Measurements from ENCODE around the gene SNN. TPM values are rescaled to one million over a fixed set of nuclear protein-coding genes. Genes with fewer than 3 reads are reported as not detected.

Gene SNN
- total RNA-seq, 1 donor from 2014 or later, result 32.1 TPM

DNA sequence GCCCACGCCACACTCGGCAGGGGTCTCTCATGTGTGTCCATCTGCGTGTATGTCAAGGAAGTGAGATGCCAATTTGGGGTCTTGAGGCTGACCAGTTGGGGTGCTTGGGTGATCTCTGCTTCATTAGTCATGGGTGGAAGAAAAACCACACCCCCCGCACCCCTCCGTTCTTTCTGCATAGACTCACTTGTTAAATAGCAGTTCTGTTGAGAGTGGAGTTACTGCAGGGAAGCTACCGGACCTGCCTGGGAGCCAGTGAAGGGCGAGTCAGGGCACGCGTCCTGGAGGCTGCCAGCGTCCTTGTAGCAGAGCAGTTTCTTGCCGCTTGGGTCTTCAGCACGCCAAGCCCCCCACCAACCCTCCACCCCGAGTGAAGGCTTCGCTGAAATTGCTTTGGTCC lies 8.5 kb downstream of the SNN start:
- ChIA-PET CTCF (no interaction called here), POLR2A (interaction anchor here (0.6 to 0.8 kb wide), 3 partner anchors 21 to 167 kb away, joined by 3 to 4 read pairs (median 3); no protein-coding TSS in a partner anchor)
- TF ChIP-seq, protein P1, sequence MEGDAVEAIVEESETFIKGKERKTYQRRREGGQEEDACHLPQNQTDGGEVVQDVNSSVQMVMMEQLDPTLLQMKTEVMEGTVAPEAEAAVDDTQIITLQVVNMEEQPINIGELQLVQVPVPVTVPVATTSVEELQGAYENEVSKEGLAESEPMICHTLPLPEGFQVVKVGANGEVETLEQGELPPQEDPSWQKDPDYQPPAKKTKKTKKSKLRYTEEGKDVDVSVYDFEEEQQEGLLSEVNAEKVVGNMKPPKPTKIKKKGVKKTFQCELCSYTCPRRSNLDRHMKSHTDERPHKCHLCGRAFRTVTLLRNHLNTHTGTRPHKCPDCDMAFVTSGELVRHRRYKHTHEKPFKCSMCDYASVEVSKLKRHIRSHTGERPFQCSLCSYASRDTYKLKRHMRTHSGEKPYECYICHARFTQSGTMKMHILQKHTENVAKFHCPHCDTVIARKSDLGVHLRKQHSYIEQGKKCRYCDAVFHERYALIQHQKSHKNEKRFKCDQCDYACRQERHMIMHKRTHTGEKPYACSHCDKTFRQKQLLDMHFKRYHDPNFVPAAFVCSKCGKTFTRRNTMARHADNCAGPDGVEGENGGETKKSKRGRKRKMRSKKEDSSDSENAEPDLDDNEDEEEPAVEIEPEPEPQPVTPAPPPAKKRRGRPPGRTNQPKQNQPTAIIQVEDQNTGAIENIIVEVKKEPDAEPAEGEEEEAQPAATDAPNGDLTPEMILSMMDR (IDR thresholded peaks at IDR 0.05), result no peak
- Mint-ChIP-seq H3K27ac (peak overlapping the region; percentile 83), H3K4me3 (peak overlapping the region; percentile 38), H3K9me3 (no peaks in the 10 kb centered on the region), H3K36me3 (ENCODE audit: low read depth) (peaks cover 69% of the 10 kb centered on the region), H3K4me1 (peaks cover 98% of the 10 kb centered on the region), H3K27me3 (no peaks in the 10 kb centered on the region)
- ATAC-seq (ENCODE audit: low read depth), result no peak
- DNase-seq, result no peak
- intact Hi-C loops (cut with micrococcal nuclease), result loop anchor here (10.0 kb wide), 1 partner anchor 802 kb away; the partner anchor contains the start of gene CIITA

DNA sequence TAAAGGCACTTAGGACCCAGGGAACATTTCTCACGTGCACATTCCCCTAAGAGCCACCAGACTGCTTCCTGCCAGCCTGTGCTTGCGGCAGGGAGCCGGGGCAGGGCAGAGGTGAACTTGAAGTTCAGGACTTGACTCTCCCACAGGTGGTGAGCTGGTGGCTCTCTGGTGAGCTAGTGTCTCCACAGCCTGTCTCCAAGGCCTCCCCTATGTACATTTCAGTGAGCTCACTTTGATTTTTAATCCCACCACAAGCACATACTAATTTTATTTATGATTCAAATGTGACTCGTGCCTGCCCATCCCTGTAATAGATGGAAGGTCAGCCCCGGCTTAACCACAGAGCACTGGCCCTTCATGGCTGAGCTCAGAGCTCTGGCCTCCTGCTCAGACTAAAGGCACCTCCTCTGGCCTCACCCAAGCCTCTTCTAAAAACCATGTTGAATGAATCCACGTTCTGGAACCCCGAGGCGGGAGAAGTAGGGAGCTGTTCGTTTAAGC lies 9.2 kb downstream of the SNN start:
- H3K4me1 Mint-ChIP-seq, result peaks cover 98% of the 10 kb centered on the region
- peaks cover 70% of the 10 kb centered on the region for H3K36me3 Mint-ChIP-seq (ENCODE audit: low read depth)
- DNase-seq (no peak), ATAC-seq (ENCODE audit: low read depth) (no peak)
- no peaks in the 10 kb centered on the region for H3K27me3 Mint-ChIP-seq
- TF ChIP-seq, protein P1 (IDR thresholded peaks at IDR 0.05), result no peak
- H3K27ac Mint-ChIP-seq, result peak overlapping the region; percentile 83
- intact Hi-C loops (cut with micrococcal nuclease), result loop anchor here (10.0 kb wide), 1 partner anchor 803 kb away; the partner anchor contains the start of gene CIITA
- ChIA-PET CTCF (interaction anchor here (1.1 kb wide), 1 partner anchor 120 kb away, joined by 4 read pairs; the partner anchor contains the start of gene ZC3H7A), POLR2A (interaction anchor here (0.7 to 1.4 kb wide), 3 partner anchors 12 to 20 kb away, joined by 3 to 6 read pairs (median 4); no protein-coding TSS in a partner anchor)
- no peaks in the 10 kb centered on the region for H3K9me3 Mint-ChIP-seq
- H3K4me3 Mint-ChIP-seq, result peak overlapping the region; percentile 41

DNA sequence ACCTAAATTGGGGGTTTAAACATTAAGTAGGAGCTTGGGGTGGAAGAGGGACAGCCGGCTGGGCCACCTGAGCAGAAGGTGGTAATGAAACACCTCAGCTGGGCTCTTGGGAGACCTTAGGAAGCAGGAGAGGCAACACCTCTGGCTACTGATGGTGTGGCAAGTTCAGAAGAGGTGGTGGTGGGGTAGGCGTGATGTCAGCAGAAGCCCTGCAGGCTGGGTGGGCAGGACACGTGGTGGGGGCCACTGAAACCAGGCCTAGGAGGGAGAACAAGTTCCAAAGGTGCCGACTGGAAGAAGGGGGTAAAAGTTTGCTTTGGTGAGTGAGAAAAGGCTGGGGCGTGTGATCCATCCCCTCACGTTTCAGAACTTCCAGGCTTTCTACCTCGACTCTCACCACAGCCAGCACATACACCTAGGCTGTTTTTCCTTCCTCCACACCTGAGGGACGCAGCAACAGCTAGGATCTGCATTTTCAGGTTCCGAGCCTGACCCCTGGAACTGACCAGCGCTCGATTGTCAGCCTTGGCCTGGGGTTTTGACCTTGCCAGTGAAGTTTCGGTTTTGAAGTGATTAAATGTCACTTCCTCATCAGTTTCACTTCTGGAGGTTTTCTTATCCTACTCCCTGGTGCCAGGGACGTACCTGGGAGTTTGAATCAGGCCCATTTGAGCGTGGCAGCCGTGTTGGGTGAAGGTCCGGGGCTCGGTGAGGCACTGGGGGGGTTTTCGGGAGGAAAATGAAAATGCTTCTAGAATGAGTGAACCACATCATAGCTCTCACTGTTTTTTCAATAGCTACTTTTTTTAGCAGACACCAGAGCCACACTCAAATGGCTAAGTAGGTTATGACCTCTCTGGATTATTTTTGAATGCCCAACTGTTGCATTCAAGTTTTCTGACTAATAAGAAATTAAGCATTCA lies 10.0 kb downstream of the SNN start:
- peak overlapping the region; percentile 69 for H3K4me3 Mint-ChIP-seq

DNA sequence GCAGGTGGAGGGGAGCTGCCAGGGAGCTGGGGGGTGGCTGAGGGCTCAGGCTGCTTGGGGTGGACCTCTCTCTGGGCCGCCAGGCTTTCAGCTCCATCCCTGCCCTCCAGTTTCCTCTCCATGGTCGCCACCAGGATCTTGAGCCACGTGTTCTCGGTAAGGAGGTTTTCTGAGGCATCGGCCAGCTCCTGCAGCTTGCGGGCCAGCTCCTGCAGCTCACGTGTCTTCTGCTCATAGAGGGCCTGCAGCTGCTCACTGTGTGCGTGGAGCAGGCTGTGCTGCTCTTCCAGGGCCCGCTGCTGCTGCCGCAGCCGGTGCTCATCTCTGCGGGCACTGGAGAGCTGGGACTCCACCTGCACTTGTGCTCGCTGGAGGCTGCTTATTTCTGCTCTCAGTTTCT lies 11.0 kb downstream of the SNN start:
- Mint-ChIP-seq H3K36me3 (ENCODE audit: low read depth) (peaks cover 81% of the 10 kb centered on the region), H3K27ac (peak overlapping the region; percentile 88)
- DNase-seq, result peak; percentile 13

More for the DNA sequence above, 10.0 kb downstream of the SNN start:
- Mint-ChIP-seq H3K27me3 (no peaks in the 10 kb centered on the region), H3K4me1 (peaks cover 98% of the 10 kb centered on the region), H3K36me3 (ENCODE audit: low read depth) (peaks cover 74% of the 10 kb centered on the region), H3K9me3 (no peaks in the 10 kb centered on the region), H3K27ac (peak overlapping the region; percentile 83)
- ChIA-PET CTCF (interaction anchor here (1.1 to 1.8 kb wide), 2 partner anchors 36 to 119 kb away, joined by 4 to 6 read pairs; partner anchors contain the start of gene ZC3H7A), POLR2A (interaction anchor here (0.6 to 3.3 kb wide), 6 partner anchors 9 to 1376 kb away, joined by 3 to 19 read pairs (median 6); partner anchors contain the start of genes SNN and TXNDC11)
- TF ChIP-seq, protein P1 (IDR thresholded peaks at IDR 0.05), result no peak
- ATAC-seq (ENCODE audit: low read depth) (no peak), DNase-seq (no peak)
- intact Hi-C loops (cut with micrococcal nuclease), result loop anchor here (1.0 to 10.0 kb wide), 2 partner anchors 9 to 803 kb away; partner anchors contain the start of gene CIITA

More for the DNA sequence above, 11.0 kb downstream of the SNN start:
- Mint-ChIP-seq H3K4me3 (peak overlapping the region; percentile 38), H3K27me3 (no peaks in the 10 kb centered on the region), H3K9me3 (no peaks in the 10 kb centered on the region), H3K4me1 (peaks cover 99% of the 10 kb centered on the region)
- intact Hi-C loops (cut with micrococcal nuclease), result loop anchor here (10.0 kb wide), 1 partner anchor 804 kb away; the partner anchor contains the start of gene CIITA
- CTCF ChIA-PET, result interaction anchor here (1.8 kb wide), 1 partner anchor 35 kb away, joined by 6 read pairs; no protein-coding TSS in a partner anchor
- POLR2A ChIA-PET, result interaction anchor here (0.6 to 3.3 kb wide), 4 partner anchors 9 to 63 kb away, joined by 5 to 19 read pairs (median 8); partner anchors contain the start of genes SNN and TXNDC11
- TF ChIP-seq, protein P1 (IDR thresholded peaks at IDR 0.05), result no peak
- no peak for ATAC-seq (ENCODE audit: low read depth)
